Stimulated activated naive B cell treated with anti-CD40 and anti-IgM and Interleukin-4, amounts not matched to agents 10 μg/mL and 1 μg/mL and 100 μg/mL, for 72 hours (primary cell): ENCODE data around the gene NCAM1.
A peak's percentile ranks its signal among the peaks of the same experiment; 100 is the strongest.

Source experiments
- ATAC-seq, 2 donors: fragments of 150-1000 bp; cut with Tn5 transposase; replicated peaks; 2 replicates each; pipeline ENCODE4 v1.10.0; 2021; ENCODE audit warnings: moderate library complexity in 1 of 2
- DNase-seq: peaks from one replicate; pipeline ENCODE4 v3.0.0; 2021
- H3K27ac Mint-ChIP-seq: one replicate; pipeline ENCODE4 v1.8.0; 2022; ENCODE audit warnings: mild to moderate bottlenecking, mixed read lengths
- H3K27me3 Mint-ChIP-seq, 2 donors: one replicate each; pipeline ENCODE4 v1.8.0; 2022; ENCODE audit warnings: mixed read lengths in 2 of 2
- H3K36me3 Mint-ChIP-seq, 2 donors: one replicate each; pipeline ENCODE4 v1.8.0; 2022; ENCODE audit warnings: mixed read lengths in 2 of 2, mild to moderate bottlenecking in 1 of 2
- H3K4me1 Mint-ChIP-seq, 2 donors: one replicate each; pipeline ENCODE4 v1.8.0; 2022; ENCODE audit warnings: mixed read lengths in 2 of 2, mild to moderate bottlenecking in 1 of 2
- H3K4me3 Mint-ChIP-seq, 2 donors: one replicate each; pipeline ENCODE4 v1.8.0; 2022; ENCODE audit warnings: mild to moderate bottlenecking in 2 of 2, mixed read lengths in 2 of 2, moderate library complexity in 1 of 2
- H3K9me3 Mint-ChIP-seq, 2 donors: one replicate each; pipeline ENCODE4 v1.8.0; 2022; ENCODE audit warnings: mixed read lengths in 2 of 2, mild to moderate bottlenecking in 1 of 2

The NCAM1 gene

GRCh38 chr11:113179181-113179704 is 218.0 kb downstream of the NCAM1 start:
- Mint-ChIP-seq H3K27ac (no peak overlapping the region), H3K4me1 (no peaks in the 10 kb centered on the region), H3K4me3 (no peak overlapping the region), H3K36me3 (no peaks in the 10 kb centered on the region), H3K9me3 (no peaks in the 10 kb centered on the region), H3K27me3 (peaks cover 0 to 20% of the 10 kb centered on the region in 2 donors)
- ATAC-seq (no peak), DNase-seq (no peak)

- peaks cover 0 to 20% of the 10 kb centered on the region in 2 donors for H3K27me3 Mint-ChIP-seq
- no peaks in the 10 kb centered on the region for H3K36me3 Mint-ChIP-seq
- H3K9me3 Mint-ChIP-seq = no peaks in the 10 kb centered on the region
- DNase-seq (no peak), ATAC-seq (no peak)
- no peak overlapping the region for H3K27ac Mint-ChIP-seq
- H3K4me3 Mint-ChIP-seq = no peak overlapping the region
- no peaks in the 10 kb centered on the region for H3K4me1 Mint-ChIP-seq
Measured at GRCh38 chr11:113181094-113181493, 219.9 kb downstream of the NCAM1 start.

- no peak overlapping the region for H3K27ac Mint-ChIP-seq
- H3K4me3 Mint-ChIP-seq = no peak overlapping the region
- peaks cover 0 to 19% of the 10 kb centered on the region in 2 donors for H3K27me3 Mint-ChIP-seq
- no peaks in the 10 kb centered on the region for H3K4me1 Mint-ChIP-seq
- H3K36me3 Mint-ChIP-seq = no peaks in the 10 kb centered on the region
- DNase-seq = no peak
- no peak for ATAC-seq
- no peaks in the 10 kb centered on the region for H3K9me3 Mint-ChIP-seq
Measured at GRCh38 chr11:113182288-113182687, 221.1 kb downstream of the NCAM1 start.

- ATAC-seq (no peak), DNase-seq (no peak)
- H3K36me3 Mint-ChIP-seq = no peaks in the 10 kb centered on the region
- peaks cover 7 to 12% of the 10 kb centered on the region in 2 donors for H3K4me1 Mint-ChIP-seq
- no peak overlapping the region for H3K4me3 Mint-ChIP-seq
- H3K9me3 Mint-ChIP-seq = no peaks in the 10 kb centered on the region
- H3K27ac Mint-ChIP-seq = no peak overlapping the region
- H3K27me3 Mint-ChIP-seq = peaks cover 2 to 6% of the 10 kb centered on the region in 2 donors
Measured at GRCh38 chr11:113184498-113184897, 223.3 kb downstream of the NCAM1 start.

- Mint-ChIP-seq H3K36me3 (no peaks in the 10 kb centered on the region), H3K4me1 (peaks cover 8 to 12% of the 10 kb centered on the region in 2 donors), H3K4me3 (peak overlapping the region in 1 of 2 donors; percentile 29)
Measured at GRCh38 chr11:113188371-113188834, 227.2 kb downstream of the NCAM1 start.

GRCh38 chr11:113189909-113190667 is 228.9 kb downstream of the NCAM1 start:
- ATAC-seq = peak in 1 of 2 donors; percentile 49
- Mint-ChIP-seq H3K9me3 (no peaks in the 10 kb centered on the region), H3K27me3 (peaks cover 0 to 5% of the 10 kb centered on the region in 2 donors), H3K4me1 (peaks cover 8 to 12% of the 10 kb centered on the region in 2 donors), H3K36me3 (no peaks in the 10 kb centered on the region), H3K27ac (no peak overlapping the region), H3K4me3 (no peak overlapping the region)
- no peak for DNase-seq

More at GRCh38 chr11:113188371-113188834, 227.2 kb downstream of the NCAM1 start:
- Mint-ChIP-seq H3K9me3 (no peaks in the 10 kb centered on the region), H3K27me3 (peaks cover 0 to 5% of the 10 kb centered on the region in 2 donors), H3K27ac (peak overlapping the region; percentile 95)
- ATAC-seq (peak; percentile 64 to 73), DNase-seq (no peak)

- peaks cover 0 to 5% of the 10 kb centered on the region in 2 donors for H3K27me3 Mint-ChIP-seq
- peaks cover 8 to 12% of the 10 kb centered on the region in 2 donors for H3K4me1 Mint-ChIP-seq
Measured at GRCh38 chr11:113192121-113192925, 231.1 kb downstream of the NCAM1 start.

GRCh38 chr11:113193016-113193415 is 231.8 kb downstream of the NCAM1 start:
- peaks cover 0 to 11% of the 10 kb centered on the region in 2 donors for H3K27me3 Mint-ChIP-seq
- DNase-seq (no peak), ATAC-seq (no peak)
- peaks cover 8 to 10% of the 10 kb centered on the region in 2 donors for H3K4me1 Mint-ChIP-seq
- no peak overlapping the region for H3K27ac Mint-ChIP-seq
- H3K9me3 Mint-ChIP-seq = peaks cover 0 to 2% of the 10 kb centered on the region in 2 donors
- no peak overlapping the region for H3K4me3 Mint-ChIP-seq
- no peaks in the 10 kb centered on the region for H3K36me3 Mint-ChIP-seq

More at GRCh38 chr11:113192121-113192925, 231.1 kb downstream of the NCAM1 start:
- Mint-ChIP-seq H3K27ac (no peak overlapping the region), H3K9me3 (peaks cover 0 to 2% of the 10 kb centered on the region in 2 donors), H3K36me3 (no peaks in the 10 kb centered on the region), H3K4me3 (no peak overlapping the region)
- no peak for DNase-seq
- no peak for ATAC-seq

- Mint-ChIP-seq H3K9me3 (peaks cover 0 to 2% of the 10 kb centered on the region in 2 donors), H3K4me1 (peaks cover under 1 to 3% of the 10 kb centered on the region in 2 donors), H3K4me3 (no peak overlapping the region), H3K36me3 (no peaks in the 10 kb centered on the region), H3K27ac (no peak overlapping the region), H3K27me3 (peaks cover 0 to 11% of the 10 kb centered on the region in 2 donors)
- ATAC-seq (no peak), DNase-seq (no peak)
Measured at GRCh38 chr11:113193946-113194345, 232.7 kb downstream of the NCAM1 start.

- Mint-ChIP-seq H3K9me3 (peaks cover 0 to 2% of the 10 kb centered on the region in 2 donors), H3K4me1 (no peaks in the 10 kb centered on the region), H3K27ac (no peak overlapping the region), H3K4me3 (no peak overlapping the region), H3K36me3 (no peaks in the 10 kb centered on the region), H3K27me3 (peaks cover 0 to 6% of the 10 kb centered on the region in 2 donors)
- ATAC-seq (no peak), DNase-seq (no peak)
Measured at GRCh38 chr11:113195728-113196127, 234.5 kb downstream of the NCAM1 start.

GRCh38 chr11:113197446-113197845 is 236.2 kb downstream of the NCAM1 start:
- no peak for DNase-seq
- Mint-ChIP-seq H3K27ac (no peak overlapping the region), H3K4me3 (no peak overlapping the region), H3K4me1 (no peaks in the 10 kb centered on the region), H3K27me3 (peaks cover 0 to 6% of the 10 kb centered on the region in 2 donors), H3K36me3 (no peaks in the 10 kb centered on the region), H3K9me3 (peaks cover 0 to 2% of the 10 kb centered on the region in 2 donors)
- no peak for ATAC-seq

GRCh38 chr11:113198972-113199661 is 237.9 kb downstream of the NCAM1 start:
- H3K9me3 Mint-ChIP-seq = peaks cover 0 to 2% of the 10 kb centered on the region in 2 donors
- ATAC-seq = no peak

GRCh38 chr11:113199866-113200265 is 238.6 kb downstream of the NCAM1 start:
- Mint-ChIP-seq H3K9me3 (peaks cover 0 to 2% of the 10 kb centered on the region in 2 donors), H3K27me3 (peaks cover 0 to 6% of the 10 kb centered on the region in 2 donors), H3K4me3 (no peak overlapping the region), H3K4me1 (no peaks in the 10 kb centered on the region), H3K27ac (no peak overlapping the region), H3K36me3 (no peaks in the 10 kb centered on the region)
- no peak for DNase-seq
- no peak for ATAC-seq

More at GRCh38 chr11:113198972-113199661, 237.9 kb downstream of the NCAM1 start:
- no peak overlapping the region for H3K4me3 Mint-ChIP-seq
- no peaks in the 10 kb centered on the region for H3K4me1 Mint-ChIP-seq
- H3K27ac Mint-ChIP-seq = no peak overlapping the region
- no peak for DNase-seq
- peaks cover 0 to 6% of the 10 kb centered on the region in 2 donors for H3K27me3 Mint-ChIP-seq
- H3K36me3 Mint-ChIP-seq = no peaks in the 10 kb centered on the region
